ENCODE measurements around the gene DNAJB4.
A peak's percentile ranks its signal among the peaks of the same experiment; 100 is the strongest.
"Not testable (repeated sequence)": the region's sequence is repeated elsewhere in the genome, so short reads cannot be mapped to it uniquely, and the experiment has no call there.

DNAJB4 gene

GRCh38 chr1:78000536-78000935 lies 4.2 kb upstream of the DNAJB4 start:
- not testable (repeated sequence) for H2AFZ ChIP-seq (ENCODE audit: low read depth, low read length); H3K27me3 ChIP-seq (ENCODE audit: insufficient read depth, low read length); H3K36me3 ChIP-seq (ENCODE audit: insufficient read depth, low read length); H3K4me3 ChIP-seq (ENCODE audit: low read length); H3K9me3 ChIP-seq (ENCODE audit: low read length)
- peaks cover 24% of the 10 kb centered on the region for H3K4me1 ChIP-seq (ENCODE audit: insufficient read depth, low read length)

- Histone ChIP-seq H3K27me3 (ENCODE audit: insufficient read depth, low read length) (no peaks in the 10 kb centered on the region), H3K4me3 (ENCODE audit: low read length) (no peak overlapping the region), H3K4me1 (ENCODE audit: insufficient read depth, low read length) (peaks cover 38% of the 10 kb centered on the region), H3K9me3 (ENCODE audit: low read length) (no peaks in the 10 kb centered on the region), H2AFZ (ENCODE audit: low read depth, low read length) (no peak overlapping the region), H3K36me3 (ENCODE audit: insufficient read depth, low read length) (no peaks in the 10 kb centered on the region)
Measured at GRCh38 chr1:78003070-78003746, 1.5 kb upstream of the DNAJB4 start.

- H3K4me3 ChIP-seq (ENCODE audit: low read length), result peak overlapping the region; percentile 78
- no peaks in the 10 kb centered on the region for H3K27me3 ChIP-seq (ENCODE audit: insufficient read depth, low read length)
- no peaks in the 10 kb centered on the region for H3K36me3 ChIP-seq (ENCODE audit: insufficient read depth, low read length)
- no peaks in the 10 kb centered on the region for H3K9me3 ChIP-seq (ENCODE audit: low read length)
- peak overlapping the region; percentile 89 for H2AFZ ChIP-seq (ENCODE audit: low read depth, low read length)
- peaks cover 38% of the 10 kb centered on the region for H3K4me1 ChIP-seq (ENCODE audit: insufficient read depth, low read length)
Measured at GRCh38 chr1:78003882-78004718, 639 bp upstream of the DNAJB4 start.

- Histone ChIP-seq H3K4me3 (ENCODE audit: low read length) (peak overlapping the region; percentile 78), H3K9me3 (ENCODE audit: low read length) (no peaks in the 10 kb centered on the region), H3K4me1 (ENCODE audit: insufficient read depth, low read length) (peaks cover 38% of the 10 kb centered on the region), H2AFZ (ENCODE audit: low read depth, low read length) (peak overlapping the region; percentile 89), H3K36me3 (ENCODE audit: insufficient read depth, low read length) (no peaks in the 10 kb centered on the region), H3K27me3 (ENCODE audit: insufficient read depth, low read length) (no peaks in the 10 kb centered on the region)
Measured at GRCh38 chr1:78005448-78005722, 646 bp downstream of the DNAJB4 start.

DNA sequence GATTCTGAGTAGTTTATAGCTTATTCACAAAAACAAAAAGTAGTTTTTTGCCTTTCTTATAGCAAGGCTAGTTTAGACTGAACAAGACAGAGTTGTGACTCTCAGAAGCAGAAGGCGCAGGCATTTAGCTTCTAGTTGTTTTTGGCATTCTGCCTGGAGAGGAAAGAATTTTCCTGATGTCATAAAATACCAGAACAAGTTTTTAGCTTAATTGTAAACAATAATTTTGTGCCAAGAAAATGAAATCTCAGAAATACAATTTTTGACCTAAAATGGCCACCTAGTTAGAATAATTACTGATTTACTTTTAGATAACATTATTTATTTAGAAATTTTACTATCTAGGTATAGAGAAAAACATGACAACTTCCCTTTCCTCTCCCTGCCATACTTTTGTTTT lies 1.0 kb downstream of the DNAJB4 start:
- Histone ChIP-seq H3K36me3 (ENCODE audit: insufficient read depth, low read length) (no peaks in the 10 kb centered on the region), H3K4me3 (ENCODE audit: low read length) (peak overlapping the region; percentile 78), H3K27me3 (ENCODE audit: insufficient read depth, low read length) (no peaks in the 10 kb centered on the region), H2AFZ (ENCODE audit: low read depth, low read length) (peak overlapping the region; percentile 16), H3K9me3 (ENCODE audit: low read length) (no peaks in the 10 kb centered on the region), H3K4me1 (ENCODE audit: insufficient read depth, low read length) (peaks cover 38% of the 10 kb centered on the region)

DNA sequence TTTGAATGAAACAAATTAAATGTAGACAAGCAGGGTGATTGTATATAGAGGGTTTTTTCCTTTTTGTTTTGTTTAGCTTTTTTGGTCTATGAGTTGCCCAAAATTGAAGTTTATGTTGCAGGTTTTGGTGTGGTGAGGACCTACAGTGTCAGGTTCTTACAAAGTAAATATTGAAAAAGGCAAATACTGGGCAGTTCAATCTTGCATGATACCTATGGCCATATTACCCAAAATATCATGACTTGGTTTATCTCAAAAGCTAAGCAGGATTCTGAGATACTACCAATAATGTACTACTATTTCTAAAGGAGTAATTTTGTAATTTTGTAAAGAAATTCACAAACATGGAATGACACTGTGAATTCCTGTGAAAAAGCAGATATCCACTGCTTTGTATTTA lies 1.8 kb downstream of the DNAJB4 start:
- peak overlapping the region; percentile 78 for H3K4me3 ChIP-seq (ENCODE audit: low read length)
- no peaks in the 10 kb centered on the region for H3K27me3 ChIP-seq (ENCODE audit: insufficient read depth, low read length)
- H3K9me3 ChIP-seq (ENCODE audit: low read length), result no peaks in the 10 kb centered on the region
- H3K4me1 ChIP-seq (ENCODE audit: insufficient read depth, low read length), result peaks cover 38% of the 10 kb centered on the region
- H3K36me3 ChIP-seq (ENCODE audit: insufficient read depth, low read length), result no peaks in the 10 kb centered on the region
- no peak overlapping the region for H2AFZ ChIP-seq (ENCODE audit: low read depth, low read length)

DNA sequence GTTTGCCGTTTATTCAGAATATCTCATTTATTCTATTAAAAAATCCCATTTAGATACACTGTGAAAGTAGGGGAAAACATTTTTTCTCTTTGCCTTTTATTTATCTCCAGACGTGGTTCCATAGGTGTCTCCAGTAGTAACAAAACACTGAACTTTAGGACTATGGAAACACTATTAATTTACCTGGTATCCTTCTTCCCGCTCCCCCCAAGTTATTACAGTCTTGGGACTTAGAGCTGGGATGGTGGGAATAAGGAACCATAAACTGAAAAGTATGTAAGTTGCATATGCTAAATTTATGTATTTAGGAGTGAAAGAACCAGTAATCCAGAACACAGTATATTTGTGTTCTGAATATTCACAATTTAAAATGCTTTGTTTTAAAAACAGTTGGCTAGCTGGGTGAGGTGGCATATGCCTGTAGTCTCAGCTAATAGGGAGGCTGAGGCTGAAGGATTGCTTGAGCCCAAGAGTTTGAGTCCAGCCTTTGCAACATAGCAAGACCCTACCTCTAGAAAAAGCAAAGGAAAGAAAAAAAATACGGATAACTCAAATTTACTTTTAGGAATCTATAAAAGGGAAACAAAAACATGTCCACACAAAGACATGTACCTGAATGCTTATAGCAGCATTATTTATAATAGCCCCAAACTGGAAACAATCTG lies 3.1 kb downstream of the DNAJB4 start:
- Histone ChIP-seq H3K9me3 (ENCODE audit: low read length) (no peaks in the 10 kb centered on the region), H2AFZ (ENCODE audit: low read depth, low read length) (no peak overlapping the region), H3K4me3 (ENCODE audit: low read length) (no peak overlapping the region), H3K27me3 (ENCODE audit: insufficient read depth, low read length) (no peaks in the 10 kb centered on the region), H3K4me1 (ENCODE audit: insufficient read depth, low read length) (peaks cover 38% of the 10 kb centered on the region), H3K36me3 (ENCODE audit: insufficient read depth, low read length) (no peaks in the 10 kb centered on the region)

- H3K4me3 ChIP-seq (ENCODE audit: low read length), result no peak overlapping the region
Measured at GRCh38 chr1:78009276-78009675, 4.5 kb downstream of the DNAJB4 start.

GRCh38 chr1:78009836-78010235 lies 5.1 kb downstream of the DNAJB4 start:
- peaks cover 20% of the 10 kb centered on the region for H3K4me1 ChIP-seq (ENCODE audit: insufficient read depth, low read length)
- no peak overlapping the region for H3K4me3 ChIP-seq (ENCODE audit: low read length)
- peaks cover 4% of the 10 kb centered on the region for H3K9me3 ChIP-seq (ENCODE audit: low read length)
- peaks cover 4% of the 10 kb centered on the region for H3K36me3 ChIP-seq (ENCODE audit: insufficient read depth, low read length)
- no peak overlapping the region for H2AFZ ChIP-seq (ENCODE audit: low read depth, low read length)
- no peaks in the 10 kb centered on the region for H3K27me3 ChIP-seq (ENCODE audit: insufficient read depth, low read length)

More at GRCh38 chr1:78009276-78009675, 4.5 kb downstream of the DNAJB4 start:
- Histone ChIP-seq H2AFZ (ENCODE audit: low read depth, low read length) (no peak overlapping the region), H3K27me3 (ENCODE audit: insufficient read depth, low read length) (no peaks in the 10 kb centered on the region), H3K9me3 (ENCODE audit: low read length) (peaks cover 4% of the 10 kb centered on the region), H3K36me3 (ENCODE audit: insufficient read depth, low read length) (peaks cover 4% of the 10 kb centered on the region), H3K4me1 (ENCODE audit: insufficient read depth, low read length) (peaks cover 25% of the 10 kb centered on the region)

- H3K4me3 ChIP-seq (ENCODE audit: low read length), result no peak overlapping the region
- H2AFZ ChIP-seq (ENCODE audit: low read depth, low read length), result no peak overlapping the region
- H3K27me3 ChIP-seq (ENCODE audit: insufficient read depth, low read length), result no peaks in the 10 kb centered on the region
- H3K36me3 ChIP-seq (ENCODE audit: insufficient read depth, low read length), result peaks cover 4% of the 10 kb centered on the region
- H3K4me1 ChIP-seq (ENCODE audit: insufficient read depth, low read length), result peaks cover 8% of the 10 kb centered on the region
- peaks cover 4% of the 10 kb centered on the region for H3K9me3 ChIP-seq (ENCODE audit: low read length)
Measured at GRCh38 chr1:78011050-78011449, 6.3 kb downstream of the DNAJB4 start.

DNA sequence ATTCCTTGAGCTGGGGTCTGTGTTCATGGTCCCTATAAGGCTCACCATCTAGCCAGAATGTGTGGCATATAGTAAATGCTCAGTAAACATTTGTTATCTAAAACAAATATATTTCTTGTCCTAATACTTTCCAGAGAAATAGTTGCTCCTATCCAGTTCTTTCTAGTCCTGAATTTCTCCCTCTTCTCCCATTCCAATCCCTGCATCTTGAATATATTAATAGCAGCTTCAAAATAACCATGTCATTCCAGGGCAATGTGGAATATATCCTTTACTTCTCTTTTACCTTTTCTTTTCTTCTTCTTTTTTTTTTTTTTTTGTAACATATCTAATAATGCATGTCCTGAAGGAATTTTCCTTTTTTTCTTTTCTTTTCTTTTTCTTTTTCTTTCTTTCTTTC lies 10.4 kb downstream of the DNAJB4 start:
- Histone ChIP-seq H3K27me3 (ENCODE audit: insufficient read depth, low read length) (no peaks in the 10 kb centered on the region), H2AFZ (ENCODE audit: low read depth, low read length) (no peak overlapping the region), H3K4me3 (ENCODE audit: low read length) (no peak overlapping the region), H3K4me1 (ENCODE audit: insufficient read depth, low read length) (no peaks in the 10 kb centered on the region), H3K9me3 (ENCODE audit: low read length) (peaks cover 4% of the 10 kb centered on the region), H3K36me3 (ENCODE audit: insufficient read depth, low read length) (peaks cover 4% of the 10 kb centered on the region)

DNA sequence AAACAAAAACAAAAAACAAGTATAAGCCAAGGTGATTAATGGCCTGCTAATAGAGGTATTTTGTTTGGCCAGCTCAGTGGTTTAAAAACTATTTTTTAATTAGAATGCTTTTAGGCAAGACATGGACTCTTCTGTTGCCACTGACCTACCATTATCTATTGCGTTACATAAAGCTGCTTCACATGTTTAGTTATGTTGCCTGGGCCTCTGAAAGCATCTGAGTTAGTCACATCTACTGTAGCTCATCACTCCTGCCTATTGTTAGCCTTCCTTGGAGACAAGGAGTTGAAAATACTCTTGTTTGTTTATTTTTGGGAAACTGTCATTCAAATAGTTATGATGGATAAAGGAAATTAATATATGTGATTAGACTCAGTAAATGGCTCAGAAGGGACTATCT lies 14.3 kb downstream of the DNAJB4 start:
- Histone ChIP-seq H3K36me3 (ENCODE audit: insufficient read depth, low read length) (no peaks in the 10 kb centered on the region), H2AFZ (ENCODE audit: low read depth, low read length) (no peak overlapping the region), H3K4me1 (ENCODE audit: insufficient read depth, low read length) (no peaks in the 10 kb centered on the region), H3K9me3 (ENCODE audit: low read length) (no peaks in the 10 kb centered on the region), H3K4me3 (ENCODE audit: low read length) (no peak overlapping the region), H3K27me3 (ENCODE audit: insufficient read depth, low read length) (no peaks in the 10 kb centered on the region)

GRCh38 chr1:78021134-78021533 lies 16.4 kb downstream of the DNAJB4 start:
- H2AFZ ChIP-seq (ENCODE audit: low read depth, low read length); H3K36me3 ChIP-seq (ENCODE audit: insufficient read depth, low read length); H3K4me1 ChIP-seq (ENCODE audit: insufficient read depth, low read length); H3K27me3 ChIP-seq (ENCODE audit: insufficient read depth, low read length); H3K9me3 ChIP-seq (ENCODE audit: low read length); H3K4me3 ChIP-seq (ENCODE audit: low read length): not testable (repeated sequence)

All from neuron (in vitro differentiated cells).